AG04450 (cell line): ENCODE results near the gene TUBB3. TPM values are rescaled to one million over a fixed set of nuclear protein-coding genes. Genes with fewer than 3 reads are reported as not detected.

Experiments used
- CTCF ChIA-PET: fragments of 300-600, 350-600 bp; formaldehyde crosslinking; extraction: SDS; loops from one replicate; lab custom pipeline; 2022; ENCODE audit warnings: antibody characterized with exemption, inconsistent platforms; lab: Charles Lee
- POLR2A ChIA-PET: fragments of 350-600 bp; formaldehyde crosslinking; extraction: SDS; loops from one replicate; lab custom pipeline; 2021; ENCODE audit warnings: antibody characterized with exemption, inconsistent platforms; lab: Yijun Ruan, JAX
- DNase-seq: peaks from one replicate; pipeline ENCODE4 v3.0.0-alpha.2; 2011; ENCODE audit warnings: low read depth, low spot score
- H3K27ac ChIP-seq: one replicate; pipeline ENCODE4 v1.5.1; 2012; ENCODE audit warnings: low read depth, low read length, control low read depth
- H3K27me3 ChIP-seq: one replicate; pipeline ENCODE4 v1.6.0; 2012; ENCODE audit warnings: low read length; ENCODE audit not compliant: control insufficient read depth, insufficient read depth
- H3K4me3 ChIP-seq: 2 replicates; pipeline ENCODE4 v1.5.1; 2011; ENCODE audit warnings: mild to moderate bottlenecking, low read depth, low read length, control low read depth
- H3K9me3 ChIP-seq: 2 replicates; pipeline ENCODE4 v1.5.1; 2012; ENCODE audit warnings: low read length; ENCODE audit not compliant: control insufficient read depth, insufficient read depth
- polyA plus RNA-seq: library from polyadenylated mRNA; depleted of rRNA; stranded (reverse); fragments of >200 nt; gene quantifications from 2 replicates; pipeline ENCODE4 v1.2.3, GENCODE V29; 2011
- TF ChIP-seq, protein P1 (sequence below): IDR thresholded peaks from 2 replicates; pipeline ENCODE4 v1.5.1; 2011; ENCODE audit warnings: low read depth, low read length, control low read depth, inconsistent platforms

TUBB3 gene
- polyA plus RNA-seq, 1 experiment = 129 TPM

DNA sequence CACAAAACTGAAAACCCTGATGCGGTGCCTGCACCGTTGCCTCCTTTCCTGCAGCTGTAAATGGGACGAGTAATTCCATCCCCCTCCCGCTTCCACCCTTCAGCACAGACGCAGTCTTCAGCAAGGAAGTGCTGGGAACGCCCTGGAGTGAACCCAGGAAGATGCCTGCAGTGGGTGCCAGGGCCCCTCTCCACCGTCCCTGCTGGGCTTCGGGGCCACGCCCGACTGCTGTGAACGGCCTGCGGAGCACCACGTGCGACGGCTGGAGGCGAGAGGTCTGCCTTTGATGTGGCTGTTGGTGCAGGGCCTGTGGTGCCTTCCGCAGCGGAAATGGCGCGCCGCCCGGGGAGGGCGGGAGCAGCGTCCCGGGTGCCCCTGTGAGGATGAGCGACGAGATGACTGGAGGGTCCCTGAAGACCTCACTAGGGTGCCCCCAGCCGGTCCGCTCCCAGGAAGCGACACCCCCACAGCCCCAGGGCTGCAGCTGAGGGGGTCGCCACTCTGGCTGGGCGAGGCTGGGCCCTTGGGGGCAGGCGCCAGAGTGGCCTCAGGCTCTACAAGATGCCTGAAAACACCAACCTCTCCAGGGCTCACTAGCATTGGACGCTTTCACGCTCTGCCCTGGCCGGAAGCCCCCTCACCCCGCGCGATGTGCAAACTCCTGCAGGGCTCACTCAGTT lies 5.2 kb upstream of the TUBB3 start:
- H3K4me3 ChIP-seq = peak overlapping the region; percentile 53
- no peaks in the 10 kb centered on the region for H3K27me3 ChIP-seq
- TF ChIP-seq, protein P1, sequence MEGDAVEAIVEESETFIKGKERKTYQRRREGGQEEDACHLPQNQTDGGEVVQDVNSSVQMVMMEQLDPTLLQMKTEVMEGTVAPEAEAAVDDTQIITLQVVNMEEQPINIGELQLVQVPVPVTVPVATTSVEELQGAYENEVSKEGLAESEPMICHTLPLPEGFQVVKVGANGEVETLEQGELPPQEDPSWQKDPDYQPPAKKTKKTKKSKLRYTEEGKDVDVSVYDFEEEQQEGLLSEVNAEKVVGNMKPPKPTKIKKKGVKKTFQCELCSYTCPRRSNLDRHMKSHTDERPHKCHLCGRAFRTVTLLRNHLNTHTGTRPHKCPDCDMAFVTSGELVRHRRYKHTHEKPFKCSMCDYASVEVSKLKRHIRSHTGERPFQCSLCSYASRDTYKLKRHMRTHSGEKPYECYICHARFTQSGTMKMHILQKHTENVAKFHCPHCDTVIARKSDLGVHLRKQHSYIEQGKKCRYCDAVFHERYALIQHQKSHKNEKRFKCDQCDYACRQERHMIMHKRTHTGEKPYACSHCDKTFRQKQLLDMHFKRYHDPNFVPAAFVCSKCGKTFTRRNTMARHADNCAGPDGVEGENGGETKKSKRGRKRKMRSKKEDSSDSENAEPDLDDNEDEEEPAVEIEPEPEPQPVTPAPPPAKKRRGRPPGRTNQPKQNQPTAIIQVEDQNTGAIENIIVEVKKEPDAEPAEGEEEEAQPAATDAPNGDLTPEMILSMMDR = no peak
- peak overlapping the region; percentile 68 for H3K27ac ChIP-seq
- DNase-seq = no peak
- CTCF ChIA-PET = interaction anchor here (1.0 to 1.6 kb wide), 3 partner anchors 8 to 212 kb away, joined by 4 to 10 read pairs (median 4); no protein-coding TSS in a partner anchor
- POLR2A ChIA-PET = interaction anchor here (0.7 kb wide), 2 partner anchors 10 to 45 kb away, joined by 4 to 6 read pairs; partner anchors contain the start of gene TCF25
- no peaks in the 10 kb centered on the region; the same call in 1 of the 2 replicates for H3K9me3 ChIP-seq

DNA sequence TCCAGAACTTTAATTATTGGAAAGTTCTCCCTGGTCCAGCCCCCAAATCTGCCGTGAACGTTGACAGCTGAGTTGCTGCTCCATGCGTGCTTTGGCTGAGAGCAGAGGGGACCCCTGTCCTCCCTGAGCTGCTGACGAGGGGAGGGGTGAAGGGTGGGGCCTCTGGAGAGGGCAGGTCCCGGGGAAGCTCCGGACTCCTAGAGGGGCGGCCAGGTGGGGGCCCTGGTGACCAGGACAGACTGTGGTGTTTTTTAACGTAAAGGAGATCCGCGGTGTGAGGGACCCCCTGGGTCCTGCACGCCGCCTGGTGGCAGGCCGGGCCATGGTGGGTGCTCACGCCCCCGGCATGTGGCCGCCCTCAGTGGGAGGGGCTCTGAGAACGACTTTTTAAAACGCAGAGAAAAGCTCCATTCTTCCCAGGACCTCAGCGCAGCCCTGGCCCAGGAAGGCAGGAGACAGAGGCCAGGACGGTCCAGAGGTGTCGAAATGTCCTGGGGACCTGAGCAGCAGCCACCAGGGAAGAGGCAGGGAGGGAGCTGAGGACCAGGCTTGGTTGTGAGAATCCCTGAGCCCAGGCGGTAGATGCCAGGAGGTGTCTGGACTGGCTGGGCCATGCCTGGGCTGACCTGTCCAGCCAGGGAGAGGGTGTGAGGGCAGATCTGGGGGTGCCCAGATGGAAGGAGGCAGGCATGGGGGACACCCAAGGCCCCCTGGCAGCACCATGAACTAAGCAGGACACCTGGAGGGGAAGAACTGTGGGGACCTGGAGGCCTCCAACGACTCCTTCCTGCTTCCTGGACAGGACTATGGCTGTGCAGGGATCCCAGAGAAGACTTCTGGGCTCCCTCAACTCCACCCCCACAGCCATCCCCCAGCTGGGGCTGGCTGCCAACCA lies 4.4 kb upstream of the TUBB3 start, which contains the start of gene MC1R:
Gene MC1R, plus strand, starts transcription at position 410 of the 895 bp plus-strand sequence. Its CDS starts 397 bp downstream, at position 807.
- TF ChIP-seq, protein P1 = peak; percentile 67
- ChIA-PET CTCF (interaction anchor here (0.6 to 1.6 kb wide), 4 partner anchors 8 to 213 kb away, joined by 4 to 10 read pairs (median 6); partner anchors contain the start of gene TCF25), POLR2A (interaction anchor here (0.7 to 0.9 kb wide), 2 partner anchors 22 to 45 kb away, joined by 4 read pairs; partner anchors contain the start of gene TCF25)
- no peaks in the 10 kb centered on the region for H3K27me3 ChIP-seq
- peak within 1 kb of the TSS; percentile 53 for H3K4me3 ChIP-seq
- H3K9me3 ChIP-seq = no peaks in the 10 kb centered on the region; the same call in 1 of the 2 replicates
- peak within 1 kb of the TSS; percentile 68 for H3K27ac ChIP-seq
- DNase-seq = no peak

DNA sequence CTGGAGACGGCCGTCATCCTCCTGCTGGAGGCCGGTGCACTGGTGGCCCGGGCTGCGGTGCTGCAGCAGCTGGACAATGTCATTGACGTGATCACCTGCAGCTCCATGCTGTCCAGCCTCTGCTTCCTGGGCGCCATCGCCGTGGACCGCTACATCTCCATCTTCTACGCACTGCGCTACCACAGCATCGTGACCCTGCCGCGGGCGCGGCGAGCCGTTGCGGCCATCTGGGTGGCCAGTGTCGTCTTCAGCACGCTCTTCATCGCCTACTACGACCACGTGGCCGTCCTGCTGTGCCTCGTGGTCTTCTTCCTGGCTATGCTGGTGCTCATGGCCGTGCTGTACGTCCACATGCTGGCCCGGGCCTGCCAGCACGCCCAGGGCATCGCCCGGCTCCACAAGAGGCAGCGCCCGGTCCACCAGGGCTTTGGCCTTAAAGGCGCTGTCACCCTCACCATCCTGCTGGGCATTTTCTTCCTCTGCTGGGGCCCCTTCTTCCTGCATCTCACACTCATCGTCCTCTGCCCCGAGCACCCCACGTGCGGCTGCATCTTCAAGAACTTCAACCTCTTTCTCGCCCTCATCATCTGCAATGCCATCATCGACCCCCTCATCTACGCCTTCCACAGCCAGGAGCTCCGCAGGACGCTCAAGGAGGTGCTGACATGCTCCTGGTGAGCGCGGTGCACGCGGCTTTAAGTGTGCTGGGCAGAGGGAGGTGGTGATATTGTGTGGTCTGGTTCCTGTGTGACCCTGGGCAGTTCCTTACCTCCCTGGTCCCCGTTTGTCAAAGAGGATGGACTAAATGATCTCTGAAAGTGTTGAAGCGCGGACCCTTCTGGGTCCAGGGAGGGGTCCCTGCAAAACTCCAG lies 3.4 kb upstream of the TUBB3 start:
- Histone ChIP-seq H3K4me3 (no peak overlapping the region), H3K27me3 (no peaks in the 10 kb centered on the region), H3K9me3 (no peaks in the 10 kb centered on the region; the same call in 1 of the 2 replicates), H3K27ac (no peak overlapping the region)
- TF ChIP-seq, protein P1 = no peak
- ChIA-PET CTCF (interaction anchor here (1.6 kb wide), 1 partner anchor 9 kb away, joined by 10 read pairs; no protein-coding TSS in a partner anchor), POLR2A (no interaction called here)
- DNase-seq = no peak

DNA sequence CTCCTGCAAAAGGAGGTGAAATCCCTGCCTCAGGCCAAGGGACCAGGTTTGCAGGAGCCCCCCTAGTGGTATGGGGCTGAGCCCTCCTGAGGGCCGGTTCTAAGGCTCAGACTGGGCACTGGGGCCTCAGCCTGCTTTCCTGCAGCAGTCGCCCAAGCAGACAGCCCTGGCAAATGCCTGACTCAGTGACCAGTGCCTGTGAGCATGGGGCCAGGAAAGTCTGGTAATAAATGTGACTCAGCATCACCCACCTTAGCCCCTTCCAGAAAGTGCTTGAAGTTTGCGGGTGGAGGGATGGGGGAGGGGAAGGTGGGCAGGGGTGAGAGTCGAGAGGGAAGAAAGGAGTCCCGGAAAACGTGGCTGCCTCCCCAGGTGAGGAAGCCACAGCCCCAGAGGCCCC lies 2.4 kb upstream of the TUBB3 start:
- no peak for DNase-seq
- Histone ChIP-seq H3K27me3 (no peaks in the 10 kb centered on the region), H3K4me3 (no peak overlapping the region), H3K27ac (peak overlapping the region; percentile 98), H3K9me3 (no peaks in the 10 kb centered on the region; the same call in 1 of the 2 replicates)
- TF ChIP-seq, protein P1 = no peak
- CTCF ChIA-PET = no interaction called here
- POLR2A ChIA-PET = no interaction called here
